Mesothelial cell of epicardium (in vitro differentiated cells): ENCODE results near the gene CENPA. TPM values are rescaled to one million over a fixed set of nuclear protein-coding genes. Genes with fewer than 3 reads are reported as not detected.
A peak's percentile ranks its signal among the peaks of the same experiment; 100 is the strongest.
"Not testable (repeated sequence)": the region's sequence is repeated elsewhere in the genome, so short reads cannot be mapped to it uniquely, and the experiment has no call there.

Experiments
- DNase-seq, 2 experiments: peaks; one replicate each; pipeline ENCODE4 v3.0.0; 2021; ENCODE audit warnings: low spot score in 2 of 2; ENCODE audit not compliant: unreplicated experiment in 2 of 2
- H3K27ac Mint-ChIP-seq: 2 replicates; pipeline ENCODE4 v1.8.0; 2021; ENCODE audit warnings: mixed read lengths
- H3K27me3 Mint-ChIP-seq: 2 replicates; pipeline ENCODE4 v1.8.0; 2021; ENCODE audit warnings: low read depth, mixed read lengths
- H3K36me3 Mint-ChIP-seq: 2 replicates; pipeline ENCODE4 v1.8.0; 2021; ENCODE audit warnings: mixed read lengths
- H3K4me1 Mint-ChIP-seq: 2 replicates; pipeline ENCODE4 v1.8.0; 2021; ENCODE audit warnings: mixed read lengths
- H3K4me3 Mint-ChIP-seq: 2 replicates; pipeline ENCODE4 v1.8.0; 2021; ENCODE audit warnings: mild to moderate bottlenecking, moderate library complexity, mixed read lengths
- H3K9me3 Mint-ChIP-seq: 2 replicates; pipeline ENCODE4 v1.8.0; 2021; ENCODE audit warnings: mixed read lengths
- total RNA-seq: library from RNA; stranded (reverse); gene quantifications from 3 replicates; pipeline ENCODE4 v1.2.1, GENCODE V29; 2021
- TF ChIP-seq, protein P1 (sequence below): fragments of 200-600 bp; sonication (generic); IDR thresholded peaks from one replicate; pipeline ENCODE4 v1.5.0; 2021; ENCODE audit warnings: antibody characterized with exemption; ENCODE audit not compliant: unreplicated experiment

Gene CENPA
- total RNA-seq, 1 donor from 2014 or later: 9.2 TPM

DNA sequence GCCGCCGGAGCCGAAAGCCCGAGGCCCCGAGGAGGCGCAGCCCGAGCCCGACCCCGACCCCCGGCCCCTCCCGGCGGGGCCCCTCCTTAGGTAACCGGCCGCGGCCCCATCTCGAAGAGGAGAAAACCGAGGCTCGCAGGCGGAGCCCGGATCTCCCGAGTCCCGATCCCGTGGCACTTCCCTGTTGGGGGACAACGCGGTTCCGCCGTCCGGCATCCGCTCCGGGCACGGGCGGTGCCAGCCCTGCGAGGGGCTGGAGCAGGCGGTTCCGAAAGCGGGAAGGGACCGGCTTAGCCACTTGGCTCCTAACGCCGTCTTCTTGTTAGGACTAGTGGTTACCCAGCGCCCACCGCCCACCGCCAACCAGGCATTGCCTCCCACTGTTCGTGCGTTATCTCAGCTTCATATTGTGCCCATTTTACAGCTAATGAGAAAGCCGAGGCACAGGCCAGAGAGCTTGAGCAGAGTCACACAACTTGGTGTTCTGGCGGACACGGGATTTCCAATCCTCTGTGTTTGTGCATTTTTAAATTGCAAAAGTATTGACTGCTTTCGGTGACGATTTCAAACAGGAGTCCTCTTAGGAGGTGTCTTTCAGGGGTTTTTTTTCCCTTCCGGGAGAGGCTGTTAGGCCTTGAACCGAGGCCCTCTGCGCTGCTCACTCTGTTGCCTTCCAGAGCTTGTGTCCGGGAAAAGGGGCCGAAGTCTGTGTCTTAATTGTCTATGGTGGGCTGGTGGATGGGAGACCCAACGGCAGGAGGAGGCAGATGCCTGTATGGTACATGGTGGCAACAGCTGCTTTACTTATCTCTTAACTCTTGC lies 562 bp downstream of the CENPA start:
- no peak for DNase-seq
- TF ChIP-seq, protein P1, sequence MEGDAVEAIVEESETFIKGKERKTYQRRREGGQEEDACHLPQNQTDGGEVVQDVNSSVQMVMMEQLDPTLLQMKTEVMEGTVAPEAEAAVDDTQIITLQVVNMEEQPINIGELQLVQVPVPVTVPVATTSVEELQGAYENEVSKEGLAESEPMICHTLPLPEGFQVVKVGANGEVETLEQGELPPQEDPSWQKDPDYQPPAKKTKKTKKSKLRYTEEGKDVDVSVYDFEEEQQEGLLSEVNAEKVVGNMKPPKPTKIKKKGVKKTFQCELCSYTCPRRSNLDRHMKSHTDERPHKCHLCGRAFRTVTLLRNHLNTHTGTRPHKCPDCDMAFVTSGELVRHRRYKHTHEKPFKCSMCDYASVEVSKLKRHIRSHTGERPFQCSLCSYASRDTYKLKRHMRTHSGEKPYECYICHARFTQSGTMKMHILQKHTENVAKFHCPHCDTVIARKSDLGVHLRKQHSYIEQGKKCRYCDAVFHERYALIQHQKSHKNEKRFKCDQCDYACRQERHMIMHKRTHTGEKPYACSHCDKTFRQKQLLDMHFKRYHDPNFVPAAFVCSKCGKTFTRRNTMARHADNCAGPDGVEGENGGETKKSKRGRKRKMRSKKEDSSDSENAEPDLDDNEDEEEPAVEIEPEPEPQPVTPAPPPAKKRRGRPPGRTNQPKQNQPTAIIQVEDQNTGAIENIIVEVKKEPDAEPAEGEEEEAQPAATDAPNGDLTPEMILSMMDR: no peak
- H3K4me1 Mint-ChIP-seq: peaks cover 21% of the 10 kb centered on the region
- H3K36me3 Mint-ChIP-seq: peaks cover 21% of the 10 kb centered on the region
- H3K27ac Mint-ChIP-seq: no peak overlapping the region
- peak overlapping the region; percentile 81 for H3K4me3 Mint-ChIP-seq
- H3K9me3 Mint-ChIP-seq: peaks cover 15% of the 10 kb centered on the region
- no peaks in the 10 kb centered on the region for H3K27me3 Mint-ChIP-seq

- TF ChIP-seq, protein P1: no peak
- H3K27me3 Mint-ChIP-seq: no peaks in the 10 kb centered on the region
- H3K36me3 Mint-ChIP-seq: peaks cover 41% of the 10 kb centered on the region
- peaks cover 15% of the 10 kb centered on the region for H3K9me3 Mint-ChIP-seq
- no peak for DNase-seq
- H3K27ac Mint-ChIP-seq: no peak overlapping the region
- H3K4me1 Mint-ChIP-seq: peaks cover 6% of the 10 kb centered on the region
- no peak overlapping the region for H3K4me3 Mint-ChIP-seq
Observed at GRCh38 chr2:26792720-26793119, 6.9 kb downstream of the CENPA start.

GRCh38 chr2:26793518-26793917 lies 7.7 kb downstream of the CENPA start:
- no peaks in the 10 kb centered on the region for H3K27me3 Mint-ChIP-seq
- no peak for DNase-seq
- H3K4me3 Mint-ChIP-seq: no peak overlapping the region
- H3K4me1 Mint-ChIP-seq: no peaks in the 10 kb centered on the region
- peaks cover 43% of the 10 kb centered on the region for H3K36me3 Mint-ChIP-seq
- H3K27ac Mint-ChIP-seq: no peak overlapping the region
- TF ChIP-seq, protein P1: no peak
- peaks cover 15% of the 10 kb centered on the region for H3K9me3 Mint-ChIP-seq

GRCh38 chr2:26795135-26795534 lies 9.3 kb downstream of the CENPA start:
- H3K27ac Mint-ChIP-seq: not testable (repeated sequence)

GRCh38 chr2:26801328-26801727 lies 15.5 kb downstream of the CENPA start:
- H3K4me3 Mint-ChIP-seq: no peak overlapping the region
- H3K27ac Mint-ChIP-seq: no peak overlapping the region
- peaks cover 13% of the 10 kb centered on the region for H3K36me3 Mint-ChIP-seq
- TF ChIP-seq, protein P1: no peak
- DNase-seq: no peak
- H3K9me3 Mint-ChIP-seq: no peaks in the 10 kb centered on the region
- no peaks in the 10 kb centered on the region for H3K4me1 Mint-ChIP-seq
- no peaks in the 10 kb centered on the region for H3K27me3 Mint-ChIP-seq

More at GRCh38 chr2:26795135-26795534, 9.3 kb downstream of the CENPA start:
- H3K9me3 Mint-ChIP-seq, H3K27me3 Mint-ChIP-seq, H3K4me3 Mint-ChIP-seq, H3K4me1 Mint-ChIP-seq, DNase-seq: not testable (repeated sequence)
- peaks cover 32% of the 10 kb centered on the region for H3K36me3 Mint-ChIP-seq

DNA sequence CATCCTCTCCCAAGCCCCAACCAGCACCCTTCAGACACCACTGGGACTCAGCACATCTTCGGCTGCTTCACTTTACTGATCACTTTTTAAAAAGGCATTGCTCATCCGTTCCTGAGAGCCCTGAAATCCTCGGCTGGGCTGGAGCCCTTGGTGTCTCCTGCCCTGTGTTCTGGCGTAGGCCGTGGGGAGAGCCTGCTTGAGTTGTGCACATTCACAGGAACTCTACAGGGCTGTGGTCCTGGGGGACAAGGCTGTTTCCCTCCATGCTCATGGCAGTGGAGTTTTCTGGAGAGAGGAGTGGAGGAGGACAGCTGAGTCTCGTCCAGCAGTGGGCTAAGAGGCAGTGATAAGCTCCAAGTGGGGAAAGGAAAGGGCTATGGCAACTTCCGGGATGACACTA lies 15.9 kb downstream of the CENPA start:
- Mint-ChIP-seq H3K36me3 (peaks cover 13% of the 10 kb centered on the region), H3K27ac (no peak overlapping the region), H3K4me1 (no peaks in the 10 kb centered on the region), H3K4me3 (no peak overlapping the region), H3K9me3 (no peaks in the 10 kb centered on the region), H3K27me3 (no peaks in the 10 kb centered on the region)
- TF ChIP-seq, protein P1: no peak
- DNase-seq: no peak
